GM19397 (cell line): ENCODE data around the gene GSTM3.

Experiments
- ATAC-seq: cut with Tn5 transposase; IDR thresholded peaks from one replicate; pipeline ENCODE4 v1.9.1; 2021; ENCODE audit warnings: mild to moderate bottlenecking, moderate library complexity; ENCODE audit not compliant: unreplicated experiment

GSTM3 gene

GRCh38 chr1:109740615-109741373 is at the start of gene GSTM3:
Gene GSTM3 (minus strand): TSS chr1:109741038. CDS start chr1:109740287, 751 bp downstream.
- ATAC-seq = no peak

DNA sequence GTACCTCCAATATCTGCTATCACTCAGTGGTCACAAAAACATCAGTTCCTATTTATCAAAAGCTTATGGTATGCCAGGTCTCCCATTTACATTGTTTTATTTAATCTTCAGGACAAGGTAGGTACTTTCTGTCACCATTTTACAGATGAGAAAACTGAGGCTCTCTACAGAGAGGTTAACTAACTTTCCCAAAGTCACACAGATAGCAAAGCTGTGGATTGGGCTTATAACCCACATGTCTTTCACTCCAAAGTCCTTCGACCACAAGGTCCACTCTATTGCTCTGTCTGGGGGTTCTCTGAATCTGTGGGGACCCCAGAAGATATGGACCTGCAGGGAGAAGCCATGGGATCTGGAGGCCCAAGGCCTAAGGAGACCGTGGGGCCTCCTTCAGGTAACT is 49.5 kb upstream of the GSTM3 start:
- ATAC-seq = no peak

DNA sequence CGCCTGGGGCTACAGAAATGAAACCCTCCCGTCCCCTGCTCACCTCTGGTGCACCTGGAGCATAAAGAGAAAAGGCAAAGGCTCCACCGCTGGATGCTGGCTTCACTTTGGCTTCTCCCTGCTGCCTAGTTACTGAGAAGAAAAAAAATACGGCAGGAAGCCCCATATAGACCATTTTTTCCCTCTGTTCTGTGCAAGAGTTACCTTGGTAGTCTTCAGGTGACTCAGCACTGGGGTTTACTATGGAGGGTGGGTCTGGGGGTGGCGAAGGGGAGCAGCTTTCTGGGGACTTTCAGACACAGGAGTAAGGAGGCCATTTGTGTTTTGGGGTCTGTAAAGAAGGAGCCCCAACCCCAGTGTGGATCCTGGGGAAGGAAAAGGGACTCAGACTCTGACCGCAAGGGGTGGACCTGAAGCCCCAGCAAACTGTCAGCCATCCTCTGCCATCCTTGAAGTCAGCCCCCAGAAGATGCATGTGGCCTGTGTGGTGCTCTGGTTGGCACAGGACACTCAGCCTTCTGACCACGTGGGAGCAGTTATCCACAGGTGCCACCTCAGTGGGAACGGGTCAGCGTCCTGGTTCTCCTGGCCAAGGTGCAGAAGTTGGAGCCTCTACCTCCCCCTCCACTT is 48.8 kb upstream of the GSTM3 start:
- ATAC-seq = no peak

DNA sequence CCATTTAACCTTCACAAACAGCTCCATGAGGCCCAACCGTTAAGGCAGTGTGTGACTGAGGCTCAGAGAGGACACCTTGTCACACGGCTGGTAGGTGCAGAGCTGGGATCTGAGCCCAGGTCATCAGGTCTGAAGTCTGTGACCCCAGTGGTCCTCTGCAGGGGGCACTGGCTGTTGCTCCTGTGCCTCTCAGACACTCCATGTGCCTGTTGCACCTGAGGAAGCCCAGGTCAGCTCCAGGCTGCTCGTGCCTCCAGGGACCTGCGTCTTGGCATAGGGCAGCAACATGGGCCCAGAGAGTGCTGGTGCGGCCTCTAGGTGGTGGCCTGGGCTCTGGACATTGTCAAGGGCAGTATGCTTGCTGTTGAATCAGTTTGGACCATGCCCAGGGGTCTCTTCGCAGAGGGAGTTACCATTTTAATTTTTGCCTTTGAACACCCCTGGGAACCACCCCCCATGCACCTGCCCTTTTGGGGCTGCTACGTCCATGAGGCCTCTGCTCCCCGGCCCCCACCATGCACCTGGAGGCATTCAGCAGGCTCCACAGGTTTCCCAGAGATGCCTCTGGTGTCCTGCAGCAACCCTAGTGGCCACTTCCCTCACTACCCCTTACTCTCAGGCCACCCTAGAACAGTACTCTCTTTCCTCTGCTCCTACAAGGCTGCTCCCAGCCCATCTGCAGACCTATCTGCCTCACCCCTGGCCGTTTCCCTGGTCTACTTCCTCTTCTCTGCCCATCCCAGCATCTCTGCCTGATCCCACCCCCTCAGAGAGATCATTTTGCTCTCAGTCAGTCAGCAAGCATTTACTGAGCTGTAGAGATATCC is 48.1 kb upstream of the GSTM3 start:
- no peak for ATAC-seq

- ATAC-seq = no peak
Measured at GRCh38 chr1:109787845-109788601, 47.2 kb upstream of the GSTM3 start.

GRCh38 chr1:109787211-109787844 is 46.5 kb upstream of the GSTM3 start:
- ATAC-seq = no peak

DNA sequence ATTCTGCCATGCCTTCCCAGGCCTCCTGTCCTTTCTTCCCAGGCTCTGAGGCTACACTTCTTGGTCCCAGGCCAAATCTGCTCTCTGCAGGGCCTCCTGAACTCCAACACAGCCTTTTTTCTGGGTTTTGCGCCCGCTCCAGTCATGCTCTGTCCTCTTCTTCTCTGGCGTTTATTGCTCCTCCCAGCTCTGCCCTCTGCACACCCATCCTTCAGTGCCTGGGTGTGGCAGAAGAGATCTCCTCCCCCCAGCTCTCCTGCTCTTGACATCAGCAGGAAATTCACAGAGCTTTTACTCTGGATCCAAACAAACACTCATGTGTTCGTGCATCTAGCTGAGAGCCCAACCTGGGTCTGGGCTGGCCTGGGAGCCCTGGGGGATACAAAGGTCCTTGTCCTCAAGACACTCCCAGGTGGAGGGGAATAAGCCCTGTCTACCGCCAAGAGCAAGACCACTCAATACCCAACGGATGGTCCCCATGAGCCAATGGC is 45.7 kb upstream of the GSTM3 start:
- no peak for ATAC-seq

GRCh38 chr1:109786112-109786480 is 45.3 kb upstream of the GSTM3 start:
- ATAC-seq = no peak

DNA sequence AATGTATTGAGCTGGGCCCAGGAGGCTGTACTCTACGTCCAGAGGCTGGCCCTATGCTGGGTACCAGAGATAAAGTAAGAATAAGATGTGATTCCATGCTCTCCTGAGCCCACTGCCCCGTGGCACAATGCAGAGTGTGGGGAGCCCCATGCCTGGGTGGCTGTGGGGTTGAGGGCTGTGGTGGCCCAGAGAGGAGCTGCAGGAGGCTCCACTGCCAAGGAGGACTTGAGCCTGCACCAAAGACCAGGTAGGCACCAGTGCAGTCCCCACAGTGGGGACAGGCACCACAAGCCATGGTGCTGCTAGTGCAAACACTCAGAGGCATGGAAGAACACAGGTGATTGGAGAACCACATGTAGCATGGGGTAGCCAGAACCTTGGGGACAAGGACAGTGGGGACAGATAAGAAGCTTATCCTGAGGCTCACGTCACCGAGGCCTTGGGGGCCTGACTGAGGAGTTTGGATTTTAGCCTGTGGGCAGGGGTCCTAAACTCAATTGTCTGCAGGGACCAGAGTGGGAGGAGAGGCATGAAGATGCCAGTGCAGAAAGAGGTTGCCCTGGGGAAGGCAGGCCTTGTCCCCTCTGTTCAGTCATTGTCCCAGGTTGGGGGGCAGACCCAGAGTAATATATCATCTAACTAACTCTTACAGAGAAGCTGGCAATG is 44.7 kb upstream of the GSTM3 start:
- ATAC-seq = no peak

GRCh38 chr1:109784551-109785252 is 43.9 kb upstream of the GSTM3 start:
- ATAC-seq = no peak

DNA sequence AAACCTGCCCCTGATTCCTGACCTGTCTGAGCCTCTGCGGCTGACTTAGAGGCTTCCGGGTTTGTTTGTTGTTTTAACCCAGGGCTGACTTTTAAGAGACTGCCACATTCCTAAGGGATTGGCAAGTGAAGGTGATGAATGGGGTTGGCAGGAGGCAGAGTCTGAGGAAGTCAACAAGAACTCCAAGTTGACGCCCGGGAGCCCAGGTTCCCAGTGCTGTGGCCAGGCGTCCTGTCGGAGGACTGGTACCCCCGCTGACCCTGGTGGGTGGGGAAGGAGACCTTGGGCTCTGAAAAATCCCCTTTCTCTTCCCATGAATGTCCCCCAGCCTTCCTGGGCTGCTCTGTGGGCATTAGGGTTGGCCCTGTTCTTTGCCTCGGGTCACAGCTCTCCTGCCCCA is 42.6 kb upstream of the GSTM3 start:
- ATAC-seq = no peak

DNA sequence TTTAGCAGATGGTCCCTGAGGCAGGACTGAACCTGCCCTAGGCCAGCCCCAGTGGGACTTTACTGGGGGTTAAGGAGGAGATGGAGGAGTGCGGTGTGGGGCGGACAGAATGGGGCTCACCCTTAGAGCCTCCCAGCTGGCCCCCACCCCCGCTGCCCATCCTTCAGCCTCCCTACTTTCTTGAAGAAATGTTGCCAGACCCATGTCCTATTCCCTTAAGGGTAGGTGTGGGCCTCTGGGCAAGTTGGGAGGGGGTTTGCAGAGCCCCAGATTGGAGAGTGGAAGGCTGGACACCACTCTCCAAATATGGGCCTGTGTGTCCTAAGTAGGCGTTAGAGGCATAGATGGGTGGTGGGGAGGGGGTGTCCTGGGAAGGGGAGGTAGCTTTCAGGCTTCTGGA is 42.1 kb upstream of the GSTM3 start:
- no peak for ATAC-seq

DNA sequence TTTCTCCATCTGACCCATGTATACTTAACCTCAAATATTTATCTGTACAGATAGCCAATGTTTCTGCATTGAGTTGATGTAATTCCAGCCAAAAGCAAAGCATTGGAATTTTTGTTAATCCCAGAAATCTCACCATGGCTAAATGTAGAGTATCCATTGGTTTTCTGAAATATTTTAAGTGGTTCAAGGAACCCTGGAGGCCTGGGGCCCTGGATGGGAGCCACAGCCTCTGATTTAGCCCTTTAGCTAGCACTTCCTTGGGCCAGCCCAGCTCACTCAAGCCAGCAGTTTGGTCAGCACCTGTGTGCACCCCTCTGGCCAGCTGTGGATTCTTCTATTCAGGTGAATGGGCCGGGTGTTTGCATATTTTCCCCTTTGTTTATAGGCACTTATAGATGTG is 41.7 kb upstream of the GSTM3 start:
- no peak for ATAC-seq

- ATAC-seq = no peak
Measured at GRCh38 chr1:109781806-109782205, 41.0 kb upstream of the GSTM3 start.

DNA sequence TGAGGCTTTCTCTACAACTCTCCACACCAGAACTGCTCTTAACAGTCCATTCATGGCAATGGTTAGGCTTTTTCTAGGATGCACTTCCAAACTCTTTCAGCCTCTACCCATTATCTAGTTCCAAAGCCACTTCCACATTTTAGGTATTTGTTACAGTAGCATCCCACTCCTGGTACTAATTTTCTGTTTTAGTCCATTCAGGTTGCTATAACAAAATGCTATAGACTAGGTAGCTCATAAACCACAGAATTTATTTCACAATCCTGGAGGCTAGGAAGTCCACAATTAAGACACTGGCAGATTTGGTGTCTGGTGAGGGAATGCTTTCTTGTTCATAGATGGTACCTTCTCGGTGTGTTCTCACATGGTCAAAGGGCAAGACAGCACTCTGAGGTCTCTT is 40.1 kb upstream of the GSTM3 start:
- no peak for ATAC-seq

- no peak for ATAC-seq
Measured at GRCh38 chr1:109777980-109778625, 37.3 kb upstream of the GSTM3 start.

- ATAC-seq = no peak
Measured at GRCh38 chr1:109777436-109777835, 36.6 kb upstream of the GSTM3 start.

- no peak for ATAC-seq
Measured at GRCh38 chr1:109776911-109777310, 36.1 kb upstream of the GSTM3 start.
